GM21717 (cell line): Measurements from ENCODE around the gene ATP2A1.

Experiments
- ATAC-seq: cut with Tn5 transposase; IDR thresholded peaks from one replicate; pipeline ENCODE4 v1.9.1; 2021; ENCODE audit warnings: mild to moderate bottlenecking, moderate library complexity; ENCODE audit not compliant: unreplicated experiment

The ATP2A1 gene

GRCh38 chr16:28878083-28878926, at the start of gene ATP2A1:
Gene ATP2A1, plus strand, starts transcription at chr16:28878488. Its CDS starts 184 bp downstream, at chr16:28878672.
- ATAC-seq = no peak

DNA sequence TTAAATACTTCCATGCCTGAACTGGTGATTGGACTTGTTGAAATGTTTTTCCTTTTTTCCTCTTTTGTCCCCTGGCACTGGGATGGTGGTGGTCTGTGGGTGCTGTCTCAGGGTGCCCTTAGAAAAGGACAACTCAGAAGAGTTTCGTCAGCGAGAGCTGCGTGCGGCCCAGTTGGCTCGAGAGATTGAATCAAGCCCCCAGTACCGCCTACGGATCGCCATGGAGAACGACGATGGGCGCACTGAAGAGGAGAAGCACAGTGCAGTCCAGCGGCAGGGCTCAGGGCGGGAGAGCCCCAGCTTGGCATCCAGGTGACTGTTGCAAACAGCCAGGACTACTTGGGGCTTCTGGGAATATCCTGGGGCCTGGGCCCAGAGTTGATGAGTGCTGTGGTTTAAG, 48.5 kb upstream of the ATP2A1 start:
- no peak for ATAC-seq

- no peak for ATAC-seq
Observed at GRCh38 chr16:28830531-28830930, 47.8 kb upstream of the ATP2A1 start.

- no peak for ATAC-seq
Observed at GRCh38 chr16:28834349-28834748, 43.9 kb upstream of the ATP2A1 start.

DNA sequence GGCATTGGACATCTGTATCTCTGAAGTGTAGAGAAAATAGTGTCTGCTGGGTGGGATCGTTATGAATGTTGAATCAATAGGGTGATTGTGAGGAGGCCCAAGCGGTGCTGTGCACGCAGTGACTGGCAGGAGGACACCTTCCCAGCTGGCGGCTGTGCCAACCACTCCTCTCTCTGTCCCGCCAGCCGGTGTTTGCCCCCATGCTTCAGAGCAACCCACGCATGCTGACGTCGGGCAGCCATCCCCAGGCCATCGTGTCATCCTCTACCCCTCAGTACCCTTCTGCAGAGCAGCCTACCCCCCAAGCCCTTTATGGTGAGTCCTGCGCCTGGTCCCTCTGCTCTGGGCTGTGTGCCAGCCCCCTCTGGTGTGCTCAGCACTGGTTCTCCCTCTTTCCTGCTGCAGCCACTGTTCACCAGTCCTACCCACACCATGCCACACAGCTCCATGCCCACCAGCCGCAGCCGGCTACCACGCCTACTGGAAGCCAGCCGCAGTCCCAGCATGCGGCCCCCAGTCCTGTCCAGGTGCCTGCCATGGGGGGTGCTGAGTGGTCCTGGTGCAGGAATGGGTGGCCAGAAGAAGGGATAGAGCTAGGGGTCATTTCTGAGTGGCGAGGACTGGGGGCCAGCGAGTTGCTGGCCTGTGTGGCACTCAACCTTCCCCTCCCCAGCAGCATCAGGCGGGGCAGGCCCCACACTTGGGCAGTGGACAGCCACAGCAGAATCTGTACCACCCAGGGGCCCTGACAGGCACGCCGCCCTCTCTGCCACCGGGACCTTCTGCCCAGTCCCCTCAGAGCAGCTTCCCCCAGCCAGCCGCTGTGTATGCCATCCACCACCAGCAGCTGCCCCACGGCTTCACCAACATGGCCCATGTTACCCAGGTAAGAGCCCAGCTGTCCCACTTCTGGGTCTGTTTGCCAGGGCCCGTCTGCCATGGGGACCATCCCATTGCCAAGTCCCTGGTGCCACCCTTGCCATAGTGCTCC, 43.1 kb upstream of the ATP2A1 start:
- no peak for ATAC-seq

GRCh38 chr16:28835864-28836760, 42.2 kb upstream of the ATP2A1 start:
- ATAC-seq = no peak

- no peak for ATAC-seq
Observed at GRCh38 chr16:28836761-28837064, 41.6 kb upstream of the ATP2A1 start.

DNA sequence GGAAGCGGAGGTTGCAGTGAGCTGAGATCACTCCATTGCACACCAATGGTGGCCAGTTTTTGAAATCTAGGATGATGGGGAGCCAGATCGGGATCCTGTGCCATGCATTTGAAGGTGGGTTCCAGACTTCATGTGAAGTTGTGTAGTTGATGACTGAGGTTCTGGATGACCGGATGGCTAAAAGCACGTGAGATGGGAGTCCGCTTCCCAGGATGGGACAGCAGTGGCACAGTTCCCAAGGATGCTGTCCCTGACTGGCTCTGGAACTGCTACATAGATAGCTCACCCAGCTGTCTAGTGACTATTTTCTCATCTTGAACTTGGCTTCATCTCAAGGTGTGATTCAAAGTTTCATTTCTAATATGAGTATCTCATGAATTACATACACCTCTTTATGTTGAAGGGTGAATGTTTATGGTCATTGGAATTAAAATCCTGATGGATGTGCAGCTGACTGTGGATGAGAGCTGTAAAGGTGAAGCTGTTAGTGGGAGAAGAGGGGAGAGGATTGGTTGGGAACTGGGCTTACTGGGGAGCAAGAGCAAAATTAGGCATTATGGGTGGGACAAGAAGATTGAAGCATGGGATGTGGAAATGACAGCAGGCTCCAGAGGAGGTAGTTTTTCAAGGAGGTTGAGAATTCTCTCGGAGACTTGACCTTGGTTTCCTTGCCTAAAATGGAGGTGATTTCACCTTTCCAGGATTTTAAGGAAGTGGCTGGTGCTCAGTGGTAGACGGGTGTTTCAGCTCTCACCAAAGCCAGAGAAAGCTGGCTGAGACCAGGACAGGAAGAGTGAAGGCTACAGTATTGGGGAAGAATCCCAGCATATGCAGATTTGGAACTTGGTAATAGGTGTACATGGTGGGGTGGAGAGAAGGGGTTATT, 40.4 kb upstream of the ATP2A1 start:
- no peak for ATAC-seq

GRCh38 chr16:28838558-28838918, 39.8 kb upstream of the ATP2A1 start:
- ATAC-seq = no peak

- no peak for ATAC-seq
Observed at GRCh38 chr16:28839004-28839639, 39.2 kb upstream of the ATP2A1 start.

- ATAC-seq = no peak
Observed at GRCh38 chr16:28839899-28840298, 38.4 kb upstream of the ATP2A1 start.

DNA sequence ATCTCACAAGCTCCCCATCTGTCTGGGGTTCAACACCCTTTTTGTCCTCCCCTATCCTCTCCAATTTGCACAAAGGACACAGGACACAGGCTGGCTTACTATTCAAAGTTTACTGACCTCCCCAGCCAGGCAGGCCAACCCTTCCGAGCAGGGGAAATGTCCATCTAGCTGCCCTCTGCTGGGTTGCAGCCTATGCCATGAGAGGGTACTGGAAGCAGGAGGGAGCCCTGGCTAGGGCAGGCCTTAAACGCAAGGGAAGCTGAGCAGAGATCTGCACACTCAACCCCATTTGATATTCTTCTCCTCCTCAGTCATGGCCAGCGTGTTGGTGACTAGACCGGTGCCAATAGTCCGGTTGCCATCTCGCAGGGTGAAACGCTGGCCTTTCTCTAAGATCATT, 35.6 kb upstream of the ATP2A1 start:
- no peak for ATAC-seq

- no peak for ATAC-seq
Observed at GRCh38 chr16:28843766-28844165, 34.5 kb upstream of the ATP2A1 start.

DNA sequence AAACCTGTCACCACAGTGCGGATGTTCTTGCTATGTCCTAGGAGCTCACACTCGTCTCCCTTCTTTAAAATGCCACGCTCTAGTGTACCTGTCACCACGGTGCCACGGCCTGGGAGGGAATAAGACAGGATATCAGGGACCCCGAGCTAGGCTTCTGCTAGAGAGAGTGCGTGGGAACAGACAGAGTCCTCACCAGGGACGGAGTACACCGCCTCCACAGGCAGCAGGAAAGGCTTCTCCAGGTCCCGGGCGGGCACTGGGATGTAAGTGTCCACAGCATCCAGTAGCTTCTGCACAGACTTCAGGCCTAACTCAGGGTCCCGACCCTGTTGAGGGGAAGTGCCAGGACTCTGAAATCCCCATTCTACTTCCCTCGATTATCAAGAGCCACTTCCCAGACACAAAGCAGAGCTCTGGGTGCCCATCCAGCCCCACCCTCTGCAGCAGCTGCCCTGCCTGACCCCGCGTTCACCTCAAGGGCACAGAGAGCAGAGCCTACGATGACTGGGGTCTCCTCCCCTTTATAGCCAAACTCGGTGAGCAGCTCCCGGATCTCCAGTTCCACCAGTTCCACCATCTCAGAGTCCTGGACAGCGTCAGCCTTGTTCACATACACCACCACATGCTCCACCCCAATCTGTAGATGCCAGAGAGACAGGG, 33.9 kb upstream of the ATP2A1 start:
- no peak for ATAC-seq

DNA sequence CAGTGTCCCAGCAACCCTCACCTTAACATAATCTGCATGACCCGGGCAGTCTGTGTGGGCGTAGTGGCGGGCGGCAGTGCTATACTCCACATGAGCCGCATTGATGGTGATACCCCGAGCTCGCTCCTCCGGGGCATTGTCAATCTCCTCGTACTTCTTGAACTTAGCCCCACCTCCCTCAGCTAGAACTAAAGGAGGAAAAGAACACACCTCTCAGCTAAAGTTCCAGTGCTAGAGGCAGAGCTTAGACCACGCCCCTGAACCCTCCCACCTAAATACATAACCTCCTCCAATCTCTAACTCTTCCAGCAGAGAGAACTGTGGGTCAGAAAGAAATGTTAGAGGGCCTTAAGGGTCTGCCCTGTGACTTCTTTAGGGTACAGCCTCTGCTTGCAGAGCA, 33.0 kb upstream of the ATP2A1 start:
- ATAC-seq = no peak

DNA sequence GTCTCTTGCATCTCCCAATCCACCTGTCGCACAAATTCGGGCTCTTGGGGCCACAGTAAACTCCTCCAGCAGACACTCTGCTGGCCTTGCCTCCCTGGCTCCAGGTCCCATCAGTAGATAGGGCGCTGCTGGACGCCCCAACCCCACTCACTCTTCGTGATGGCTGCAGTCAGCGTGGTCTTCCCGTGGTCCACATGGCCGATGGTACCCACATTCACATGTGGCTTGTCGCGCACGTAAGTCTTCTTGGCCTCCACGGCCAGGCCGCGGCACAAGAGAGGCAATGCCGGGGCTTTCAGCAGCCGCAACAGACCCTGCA, 32.6 kb upstream of the ATP2A1 start:
- ATAC-seq = peak; percentile 4

- ATAC-seq = peak; percentile 71
Observed at GRCh38 chr16:28846080-28846932, 32.0 kb upstream of the ATP2A1 start, which contains the start of gene TUFM. Gene TUFM, minus strand, starts transcription at chr16:28846348. Its CDS starts 79 bp downstream, at chr16:28846269.

DNA sequence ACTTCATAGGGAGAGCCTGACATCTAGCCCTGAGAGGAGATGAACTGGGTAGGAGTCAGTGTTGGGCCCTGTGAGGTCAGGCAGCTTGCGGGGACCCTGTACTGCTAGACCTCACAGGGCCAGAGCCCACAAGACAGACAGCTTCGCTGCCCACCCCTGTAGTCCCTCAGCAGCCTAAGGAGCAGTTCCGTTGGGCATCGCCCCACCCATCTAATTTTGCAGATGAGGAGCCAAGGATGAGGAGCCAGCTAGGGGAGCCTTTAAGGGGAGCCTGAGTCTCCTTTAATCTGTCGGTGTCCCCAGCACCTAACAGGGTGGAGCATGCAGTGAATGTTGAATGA, 31.4 kb upstream of the ATP2A1 start:
- ATAC-seq = peak; percentile 3
